SW480 (cell line): ENCODE measurements around the gene CRYBG1.
"Not testable (repeated sequence)": the region's sequence is repeated elsewhere in the genome, so short reads cannot be mapped to it uniquely, and the experiment has no call there.

Experiments used
- DNase-seq: peaks from one replicate; pipeline ENCODE4 v3.0.0-alpha.2; 2016; ENCODE audit warnings: low spot score

CRYBG1 gene

DNA sequence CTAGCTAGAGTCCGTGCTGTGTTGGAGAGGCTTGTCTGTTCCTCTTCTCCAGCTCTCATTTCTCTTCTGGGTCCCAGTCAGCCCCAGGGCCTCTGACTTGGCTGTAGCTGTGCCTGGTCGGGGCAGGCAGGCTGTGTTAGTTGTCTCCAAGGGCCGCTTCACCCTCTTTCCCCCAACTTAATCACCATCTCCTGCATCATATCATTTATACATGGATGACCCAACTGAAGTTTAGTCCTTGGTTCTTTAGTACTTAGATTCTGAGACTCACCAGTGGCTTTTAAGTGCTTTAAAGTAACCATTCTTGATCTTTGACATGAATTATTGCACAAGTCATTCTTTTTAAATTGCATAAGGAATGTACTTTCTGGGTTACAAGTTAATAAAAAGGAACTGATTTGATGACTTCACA is 141.4 kb downstream of the CRYBG1 start:
- no peak for DNase-seq

DNA sequence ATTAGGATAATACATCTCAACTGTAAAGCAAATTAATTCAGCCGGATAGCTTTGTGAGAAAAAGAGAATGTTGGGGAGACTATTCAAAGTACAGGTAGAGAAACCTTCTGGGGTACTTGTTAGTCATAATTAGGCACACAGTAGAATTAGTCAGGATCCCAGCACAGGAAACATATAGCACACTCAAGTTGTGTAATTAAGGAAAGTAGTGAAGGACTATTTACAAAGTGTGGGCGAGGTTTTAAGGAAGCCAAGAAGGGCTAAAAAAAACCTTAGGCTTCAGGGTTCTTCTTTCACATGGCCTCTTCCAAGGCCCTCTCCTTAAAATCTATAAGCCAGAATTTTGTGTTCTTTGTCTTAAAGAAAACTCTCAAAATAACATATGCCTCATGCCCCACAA is 142.0 kb downstream of the CRYBG1 start:
- no peak for DNase-seq

DNA sequence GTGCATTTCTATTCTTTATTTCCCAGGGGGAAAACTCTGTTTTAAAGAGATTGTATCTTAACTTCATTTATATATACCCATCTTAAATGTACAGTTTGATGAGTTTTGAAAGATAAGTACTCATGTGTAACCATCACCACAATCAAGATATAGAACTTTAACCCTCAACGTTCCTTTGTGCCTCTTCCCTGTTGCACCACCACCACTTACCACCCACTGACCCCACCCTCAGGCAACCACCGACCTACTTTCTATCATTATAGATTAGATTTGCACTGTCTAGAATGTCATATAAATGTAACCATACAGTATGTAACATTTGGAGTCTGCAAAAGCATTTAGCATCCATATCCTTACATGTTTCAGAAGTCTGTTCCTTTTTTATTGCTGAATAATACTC is 147.8 kb downstream of the CRYBG1 start:
- DNase-seq, result no peak

DNA sequence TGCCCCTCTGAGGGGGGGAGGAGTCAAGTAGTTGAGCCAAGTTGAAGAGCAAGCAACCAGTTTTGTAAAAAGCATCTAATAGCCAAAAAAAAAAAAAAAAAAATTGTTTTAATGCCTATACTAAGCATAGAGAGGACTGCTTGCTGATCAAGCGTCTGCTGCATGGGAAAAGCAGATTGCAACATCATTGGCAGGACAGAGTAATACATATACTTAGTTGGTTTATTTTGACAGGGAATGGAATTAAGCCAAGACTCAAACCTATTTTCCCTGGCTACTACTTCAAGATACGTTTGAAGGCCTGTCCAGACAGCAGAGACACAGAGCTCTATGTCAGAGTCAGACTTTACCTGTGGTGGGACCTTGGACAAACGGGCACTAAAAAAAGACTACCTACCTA is 148.3 kb downstream of the CRYBG1 start:
- no peak for DNase-seq

DNA sequence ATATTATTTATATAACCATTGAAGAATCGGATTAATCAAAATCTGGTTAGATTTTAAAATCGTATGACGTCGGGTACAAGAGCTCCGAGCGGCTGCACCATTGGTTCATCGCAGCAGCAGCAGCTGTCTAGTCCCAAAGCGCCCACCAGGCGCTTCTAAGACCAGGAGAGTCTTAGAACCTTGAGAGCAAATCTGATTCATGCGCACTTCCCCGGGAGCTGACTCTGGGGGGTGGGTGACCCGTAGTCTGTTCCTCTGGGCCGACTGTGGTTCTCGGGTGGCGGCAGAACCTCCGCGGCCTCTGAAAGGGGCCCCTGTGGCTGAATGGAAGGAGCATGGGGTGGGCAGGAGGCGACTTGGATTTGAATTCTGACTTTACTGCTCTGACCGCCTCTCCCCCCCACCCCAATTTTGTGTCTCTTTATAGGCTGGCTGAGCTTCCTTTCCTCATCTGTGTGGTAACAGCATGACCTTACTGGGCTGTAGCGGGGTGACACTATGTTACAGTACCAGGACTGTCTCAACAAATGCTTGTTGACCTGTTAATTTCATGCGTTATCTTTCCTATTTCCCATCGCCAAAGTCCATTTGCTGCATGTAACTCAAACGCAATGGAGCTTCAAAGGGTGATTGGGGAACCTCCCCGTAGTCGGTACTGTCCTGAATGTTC is 149.0 kb downstream of the CRYBG1 start:
- no peak for DNase-seq

DNA sequence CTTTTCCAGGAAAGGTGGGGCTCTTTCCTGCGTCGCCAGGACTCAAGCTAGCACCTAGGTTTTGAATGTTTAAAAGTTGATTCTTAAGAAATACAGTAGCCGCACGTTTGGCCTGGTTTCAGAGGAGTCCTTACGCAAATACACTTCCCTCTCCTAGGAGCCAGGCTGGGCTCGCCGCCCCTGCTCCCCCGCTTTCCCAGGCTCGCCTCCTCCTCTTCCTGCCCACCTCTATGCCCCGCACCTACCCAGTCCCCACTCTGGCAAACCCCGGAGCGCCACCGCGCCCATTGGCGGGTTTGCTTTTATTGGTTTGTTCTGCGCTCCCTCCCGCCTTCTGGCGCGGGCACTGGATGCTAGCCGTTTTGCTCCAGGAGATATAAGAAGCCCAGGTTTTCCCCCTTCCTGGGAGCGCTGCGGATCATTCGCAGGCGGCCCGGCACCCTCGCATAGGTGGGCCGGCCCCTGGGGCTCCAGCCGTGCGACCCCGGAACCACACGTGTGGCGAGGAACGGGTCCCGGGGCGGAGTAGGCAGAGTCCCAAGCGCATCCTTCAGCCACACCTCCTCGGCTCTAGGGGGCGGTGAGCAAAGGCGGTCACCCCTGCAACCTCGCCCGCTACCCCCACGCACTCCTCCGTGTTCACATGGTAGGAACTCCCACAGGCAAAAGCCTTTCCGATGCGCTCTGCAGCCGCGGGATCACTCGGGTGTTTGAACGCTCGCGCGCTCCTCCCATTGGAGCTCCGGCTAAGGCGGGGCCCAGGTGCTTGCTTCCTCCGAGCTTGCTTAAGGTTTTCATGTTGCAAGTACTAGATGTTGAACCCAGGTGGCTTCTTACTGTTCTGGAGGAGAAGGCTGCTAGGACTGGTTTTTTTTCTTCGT is 149.8 kb downstream of the CRYBG1 start:
- DNase-seq, result peak; percentile 50

DNA sequence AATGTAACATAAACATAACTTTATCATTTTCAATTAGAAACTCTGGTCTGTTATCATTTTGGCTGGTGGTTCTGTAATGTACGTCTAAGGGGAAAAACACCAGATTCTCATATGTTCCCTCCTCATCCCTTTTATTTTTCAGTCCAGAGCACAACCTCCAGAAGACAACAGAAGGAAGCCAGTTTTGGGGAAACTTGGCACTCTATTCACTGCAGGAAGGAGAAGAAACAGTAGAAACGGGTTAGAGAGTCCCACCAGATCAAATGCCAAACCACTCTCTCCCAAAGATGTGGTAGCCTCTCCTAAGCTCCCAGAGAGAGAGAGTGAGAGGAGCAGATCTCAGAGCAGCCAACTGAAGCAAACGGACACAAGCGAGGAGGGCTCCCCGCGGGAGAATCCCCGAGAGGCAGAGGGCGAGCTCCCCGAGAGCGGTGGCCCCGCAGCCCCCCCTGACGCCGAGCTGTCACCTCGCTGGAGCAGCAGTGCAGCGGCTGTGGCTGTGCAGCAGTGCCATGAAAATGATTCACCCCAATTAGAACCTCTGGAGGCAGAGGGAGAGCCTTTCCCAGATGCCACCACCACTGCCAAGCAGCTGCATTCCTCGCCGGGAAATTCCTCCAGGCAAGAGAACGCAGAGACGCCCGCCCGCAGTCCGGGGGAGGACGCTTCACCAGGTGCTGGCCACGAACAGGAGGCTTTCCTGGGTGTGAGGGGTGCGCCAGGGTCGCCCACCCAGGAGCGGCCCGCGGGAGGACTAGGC is 151.0 kb downstream of the CRYBG1 start:
- DNase-seq, result peak; percentile 47

DNA sequence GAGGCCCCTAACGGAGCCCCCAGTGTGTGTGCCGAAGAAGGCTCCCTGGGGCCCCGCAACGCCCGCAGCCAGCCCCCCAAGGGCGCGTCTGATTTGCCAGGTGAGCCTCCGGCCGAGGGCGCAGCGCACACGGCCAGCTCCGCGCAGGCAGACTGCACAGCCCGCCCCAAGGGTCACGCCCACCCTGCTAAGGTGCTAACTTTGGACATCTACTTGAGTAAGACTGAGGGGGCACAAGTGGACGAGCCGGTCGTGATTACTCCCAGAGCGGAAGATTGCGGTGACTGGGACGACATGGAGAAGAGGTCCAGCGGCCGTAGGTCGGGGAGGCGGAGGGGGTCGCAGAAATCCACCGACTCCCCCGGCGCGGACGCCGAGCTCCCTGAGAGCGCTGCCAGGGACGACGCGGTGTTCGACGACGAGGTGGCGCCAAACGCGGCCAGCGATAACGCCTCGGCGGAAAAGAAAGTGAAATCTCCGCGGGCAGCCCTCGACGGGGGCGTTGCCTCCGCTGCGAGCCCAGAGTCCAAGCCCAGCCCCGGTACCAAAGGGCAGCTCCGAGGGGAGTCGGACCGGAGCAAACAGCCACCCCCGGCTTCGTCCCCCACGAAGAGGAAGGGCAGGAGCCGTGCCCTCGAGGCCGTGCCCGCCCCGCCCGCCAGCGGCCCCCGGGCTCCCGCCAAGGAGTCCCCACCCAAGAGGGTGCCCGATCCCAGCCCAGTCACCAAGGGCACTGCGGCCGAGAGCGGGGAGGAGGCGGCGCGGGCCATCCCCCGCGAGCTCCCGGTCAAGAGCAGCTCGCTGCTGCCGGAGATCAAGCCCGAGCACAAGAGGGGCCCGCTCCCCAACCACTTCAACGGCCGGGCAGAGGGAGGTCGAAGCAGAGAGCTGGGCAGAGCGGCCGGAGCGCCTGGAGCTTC is 151.8 kb downstream of the CRYBG1 start:
- peak; percentile 5 for DNase-seq

DNA sequence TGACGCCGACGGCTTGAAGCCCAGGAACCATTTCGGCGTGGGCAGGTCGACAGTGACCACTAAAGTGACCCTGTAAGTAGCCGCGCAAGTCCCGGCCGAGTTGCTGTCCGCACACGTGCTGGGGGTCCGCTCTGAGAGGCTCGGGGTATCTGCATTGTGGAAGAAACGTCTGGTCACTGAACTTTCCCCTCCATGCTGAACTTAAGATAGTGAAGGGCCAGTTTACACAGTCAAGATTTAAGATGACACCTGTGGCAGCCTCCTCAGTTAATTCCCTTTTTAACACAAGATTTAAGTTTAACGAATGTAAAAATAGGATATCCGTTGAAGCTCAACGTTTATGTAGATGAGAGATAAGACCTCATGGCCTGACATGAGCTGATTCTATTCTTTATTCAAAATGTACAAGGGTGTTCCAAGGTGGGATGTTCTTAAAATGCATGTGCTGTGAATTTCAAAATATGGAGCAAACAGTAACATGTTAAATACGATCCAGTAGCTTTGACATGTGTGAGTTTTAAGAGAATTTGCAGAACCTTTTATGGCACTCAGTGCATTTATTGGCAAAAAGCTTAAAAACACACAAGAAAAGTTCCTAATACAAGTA is 152.6 kb downstream of the CRYBG1 start:
- no peak for DNase-seq

DNA sequence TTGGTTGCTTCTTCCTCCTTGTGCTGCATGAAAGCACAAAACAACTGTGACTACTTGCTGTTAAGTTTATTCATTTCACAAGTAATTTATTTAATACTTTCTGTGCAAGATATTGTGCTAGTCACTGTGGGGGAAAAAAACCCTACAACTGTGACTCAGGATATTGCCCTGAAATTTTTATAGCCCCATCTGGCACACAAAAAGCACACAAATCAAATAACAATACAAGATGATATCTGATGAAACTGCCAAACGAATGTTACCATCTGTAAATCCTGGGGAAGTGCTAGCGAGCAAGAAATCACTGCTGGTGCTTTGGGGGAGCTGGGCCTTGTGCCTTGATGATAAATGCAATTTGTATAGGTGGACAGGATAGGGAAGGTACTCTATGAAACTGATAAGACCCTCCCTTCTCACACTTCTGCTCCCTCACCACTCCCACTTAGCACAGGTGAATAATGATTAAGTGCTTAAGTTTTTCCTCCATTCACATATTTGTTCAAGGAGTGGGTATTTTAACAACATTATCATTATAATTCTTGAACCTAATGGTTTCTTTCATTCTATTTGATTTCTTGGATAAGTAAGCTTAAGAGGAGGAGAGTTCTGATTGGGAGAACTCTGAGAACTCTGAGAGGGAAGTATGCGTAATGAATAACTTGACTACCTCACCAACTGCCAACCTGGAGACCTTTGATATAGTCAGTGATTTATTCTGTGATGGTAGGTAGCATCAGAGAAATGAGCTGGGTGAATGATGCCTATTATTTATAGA is 153.5 kb downstream of the CRYBG1 start:
- DNase-seq, result no peak

DNA sequence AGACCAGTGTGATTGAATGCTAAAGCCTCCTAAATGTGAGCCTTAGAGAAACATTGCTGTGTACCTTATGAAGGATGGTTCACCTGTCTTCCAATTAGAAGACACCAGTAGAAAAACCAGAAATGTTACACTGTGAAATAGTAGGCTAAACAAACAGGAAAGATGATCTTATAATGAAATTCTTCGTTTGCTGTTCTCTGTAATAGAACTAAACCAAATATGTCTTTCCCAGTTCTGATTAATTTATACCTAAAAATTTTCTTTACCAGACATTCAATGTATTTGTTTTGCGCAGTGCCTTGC is 154.0 kb downstream of the CRYBG1 start:
- DNase-seq, result no peak

DNA sequence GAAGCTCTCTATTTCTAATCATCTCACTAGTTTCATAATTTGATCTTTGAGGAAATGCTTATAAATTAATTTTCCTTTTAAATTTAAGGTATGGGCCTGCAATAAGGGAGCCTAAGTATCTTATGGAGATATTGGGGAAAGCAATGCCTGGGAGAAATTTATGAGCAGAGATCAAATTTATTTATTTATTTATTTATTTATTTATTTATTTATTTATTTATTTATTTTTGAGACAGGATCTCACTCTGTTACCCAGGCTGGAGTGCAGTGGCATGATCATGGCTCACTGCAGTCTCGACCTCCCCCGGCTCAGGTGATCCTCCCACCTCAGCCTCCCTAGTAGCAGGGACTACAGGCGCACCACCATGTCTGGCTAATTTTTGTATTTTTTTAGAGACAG is 155.1 kb downstream of the CRYBG1 start:
- DNase-seq, result not testable (repeated sequence)

DNA sequence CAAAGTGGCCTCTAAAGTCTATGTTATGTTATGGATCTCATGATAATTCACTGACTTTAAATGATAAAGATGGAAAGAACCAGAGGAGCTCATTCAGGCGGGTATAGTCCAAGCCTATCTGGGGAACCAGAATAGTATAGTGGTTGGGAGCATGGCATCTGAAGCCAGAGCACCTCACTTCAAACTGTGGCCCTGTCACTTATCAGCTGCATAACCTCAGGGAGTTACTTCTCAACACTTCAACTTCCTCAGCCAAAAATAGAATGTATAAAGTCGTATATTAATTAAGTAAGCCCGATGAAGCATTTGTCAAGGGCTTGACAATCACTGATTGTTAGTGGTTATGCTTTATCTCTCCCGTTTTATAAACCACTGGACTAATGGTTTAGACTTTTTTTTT is 156.1 kb downstream of the CRYBG1 start:
- DNase-seq, result no peak

DNA sequence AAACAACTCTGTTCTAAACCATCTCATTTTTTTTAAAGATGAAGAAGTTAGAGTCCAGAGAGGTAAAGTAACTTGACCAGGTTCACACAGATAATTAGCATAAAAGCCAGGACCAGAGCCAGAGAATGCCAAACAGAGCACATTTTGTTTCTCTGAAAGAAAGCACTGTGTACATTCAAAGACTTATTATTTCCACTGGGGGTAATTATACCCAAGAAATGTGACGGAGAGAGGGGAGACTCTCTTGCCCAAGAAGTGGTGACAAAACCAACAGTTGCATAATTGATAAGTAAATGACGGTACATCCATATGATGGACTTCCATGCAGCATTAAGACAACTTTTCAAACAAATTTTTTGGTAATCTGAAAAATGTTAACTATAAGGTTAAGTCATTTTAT is 157.2 kb downstream of the CRYBG1 start:
- no peak for DNase-seq

DNA sequence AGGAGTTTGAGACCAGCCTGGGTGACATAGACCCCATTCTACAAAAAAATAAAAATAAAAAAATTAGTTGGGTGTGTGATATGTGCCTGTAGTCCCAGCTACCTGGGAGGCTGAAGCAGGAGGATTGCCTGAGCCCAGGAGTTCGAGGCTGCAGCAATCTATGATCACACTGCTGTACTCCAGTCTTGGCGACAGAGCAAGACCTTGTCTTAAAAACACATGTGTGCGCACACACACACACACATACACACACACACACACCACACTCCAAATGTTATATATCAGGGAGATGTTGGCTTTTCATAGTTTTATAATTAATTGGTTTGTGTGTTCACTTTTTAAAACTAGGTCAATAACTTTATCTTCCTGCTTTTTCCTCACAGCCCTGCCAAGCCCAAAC is 158.2 kb downstream of the CRYBG1 start:
- DNase-seq, result no peak

DNA sequence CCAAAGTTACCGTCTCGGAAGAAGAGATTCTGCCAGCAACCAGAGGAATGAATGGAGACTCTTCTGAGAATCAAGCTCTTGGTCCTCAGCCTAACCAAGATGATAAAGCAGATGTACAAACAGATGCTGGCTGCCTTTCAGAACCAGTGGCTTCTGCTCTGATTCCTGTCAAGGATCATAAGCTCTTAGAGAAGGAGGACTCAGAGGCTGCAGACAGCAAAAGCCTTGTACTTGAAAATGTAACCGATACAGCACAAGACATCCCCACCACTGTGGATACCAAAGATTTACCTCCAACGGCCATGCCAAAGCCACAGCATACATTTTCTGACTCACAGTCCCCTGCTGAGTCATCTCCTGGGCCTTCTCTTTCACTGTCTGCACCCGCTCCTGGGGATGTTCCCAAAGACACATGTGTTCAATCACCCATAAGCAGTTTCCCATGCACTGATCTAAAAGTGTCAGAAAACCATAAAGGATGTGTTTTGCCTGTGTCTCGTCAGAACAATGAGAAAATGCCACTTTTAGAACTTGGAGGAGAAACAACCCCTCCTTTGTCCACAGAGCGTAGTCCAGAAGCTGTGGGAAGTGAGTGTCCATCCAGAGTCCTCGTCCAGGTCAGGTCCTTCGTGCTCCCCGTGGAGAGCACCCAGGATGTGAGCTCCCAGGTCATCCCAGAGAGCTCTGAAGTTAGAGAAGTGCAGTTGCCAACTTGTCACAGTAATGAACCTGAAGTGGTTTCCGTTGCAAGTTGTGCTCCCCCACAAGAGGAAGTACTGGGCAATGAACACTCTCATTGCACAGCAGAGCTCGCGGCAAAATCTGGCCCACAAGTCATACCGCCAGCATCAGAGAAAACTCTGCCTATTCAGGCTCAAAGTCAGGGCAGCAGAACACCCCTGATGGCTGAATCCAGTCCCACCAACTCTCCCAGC is 159.2 kb downstream of the CRYBG1 start:
- peak; percentile 62 for DNase-seq

DNA sequence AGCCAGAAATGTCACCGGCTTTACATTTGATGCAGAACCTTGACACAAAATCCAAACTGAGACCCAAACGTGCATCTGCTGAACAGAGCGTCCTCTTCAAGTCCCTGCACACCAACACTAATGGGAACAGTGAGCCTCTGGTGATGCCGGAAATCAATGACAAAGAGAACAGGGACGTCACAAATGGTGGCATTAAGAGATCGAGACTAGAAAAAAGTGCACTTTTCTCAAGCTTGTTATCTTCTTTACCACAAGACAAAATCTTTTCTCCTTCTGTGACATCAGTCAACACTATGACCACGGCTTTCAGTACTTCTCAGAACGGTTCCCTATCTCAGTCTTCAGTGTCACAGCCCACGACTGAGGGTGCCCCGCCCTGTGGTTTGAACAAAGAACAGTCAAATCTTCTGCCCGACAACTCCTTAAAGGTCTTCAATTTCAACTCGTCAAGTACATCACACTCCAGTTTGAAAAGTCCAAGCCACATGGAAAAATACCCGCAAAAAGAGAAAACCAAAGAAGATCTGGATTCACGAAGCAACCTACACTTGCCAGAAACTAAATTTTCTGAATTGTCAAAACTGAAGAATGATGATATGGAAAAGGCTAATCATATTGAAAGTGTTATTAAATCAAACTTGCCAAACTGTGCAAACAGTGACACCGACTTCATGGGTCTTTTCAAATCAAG is 160.3 kb downstream of the CRYBG1 start:
- DNase-seq, result no peak

DNA sequence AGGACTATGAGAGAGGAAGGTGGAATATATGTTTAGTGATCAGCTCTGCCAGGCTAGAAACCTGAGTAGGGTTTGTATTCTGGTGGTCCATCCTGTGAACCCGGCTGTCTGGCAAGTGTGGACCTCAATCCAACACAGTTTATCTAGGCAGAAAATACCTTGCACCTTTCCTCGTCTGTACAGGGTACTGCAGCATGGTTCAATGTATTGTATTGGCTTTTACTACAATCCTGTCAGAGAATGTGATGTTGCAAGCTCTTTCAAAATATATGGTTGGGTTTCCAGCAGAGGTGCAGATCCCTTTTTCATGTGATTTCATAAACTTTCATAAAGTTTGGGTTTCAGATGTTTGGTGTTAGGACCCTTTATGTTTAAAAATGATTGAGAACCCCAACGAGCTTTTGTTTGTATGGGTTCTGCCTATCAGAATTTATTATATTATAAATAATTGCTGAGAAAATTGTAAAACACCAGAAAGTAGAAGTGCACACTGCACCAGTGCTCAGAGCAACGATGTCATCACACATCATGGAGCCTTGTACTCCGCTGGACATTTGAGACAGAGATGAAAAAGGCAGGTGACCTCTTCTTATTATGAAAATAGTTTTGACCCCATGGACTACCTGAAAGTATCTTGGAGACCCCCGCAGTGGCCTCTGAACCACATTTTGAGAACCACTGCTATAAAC is 162.2 kb downstream of the CRYBG1 start:
- DNase-seq, result no peak
